Retinal pigment epithelial cell (primary cell): Measurements from ENCODE around the gene ZNF777.
A peak's percentile ranks its signal among the peaks of the same experiment; 100 is the strongest.

Source experiments
- DNase-seq: peaks from one replicate; pipeline ENCODE4 v3.0.0-alpha.2; 2010; ENCODE audit warnings: low read depth
- H3K4me3 ChIP-seq: 2 replicates; pipeline ENCODE4 v1.5.1; 2011; ENCODE audit warnings: mild to moderate bottlenecking, low read length, control low read depth, moderate library complexity
- CTCF ChIP-seq: conservative IDR thresholded peaks from 2 replicates; pipeline ENCODE4 v1.5.1; 2011; ENCODE audit warnings: low read depth, low read length, control low read depth, inconsistent platforms

Gene ZNF777

GRCh38 chr7:149490083-149490760, 29.4 kb upstream of the ZNF777 start:
- no peak for TF ChIP-seq CTCF
- DNase-seq, result no peak
- H3K4me3 ChIP-seq, result no peak overlapping the region

- no peak overlapping the region for H3K4me3 ChIP-seq
- no peak for DNase-seq
- TF ChIP-seq CTCF, result peak; percentile 33
These were observed 28.6 kb upstream of the ZNF777 start for GRCh38 chr7:149489391-149490024.

- TF ChIP-seq CTCF, result no peak
- no peak for DNase-seq
- no peak overlapping the region for H3K4me3 ChIP-seq
These were observed 18.7 kb upstream of the ZNF777 start for GRCh38 chr7:149479568-149479967.

- DNase-seq, result no peak
- no peak overlapping the region for H3K4me3 ChIP-seq
- TF ChIP-seq CTCF, result no peak
These were observed 17.9 kb upstream of the ZNF777 start for GRCh38 chr7:149478754-149479153.

- no peak overlapping the region for H3K4me3 ChIP-seq
- no peak for DNase-seq
- TF ChIP-seq CTCF, result no peak
These were observed 16.9 kb upstream of the ZNF777 start for GRCh38 chr7:149477494-149478443.

- TF ChIP-seq CTCF, result no peak
- DNase-seq, result no peak
- H3K4me3 ChIP-seq, result no peak overlapping the region
These were observed 15.9 kb upstream of the ZNF777 start for GRCh38 chr7:149476791-149477190.
